ENCODE results near the gene CLASP1.

Gene CLASP1

DNA sequence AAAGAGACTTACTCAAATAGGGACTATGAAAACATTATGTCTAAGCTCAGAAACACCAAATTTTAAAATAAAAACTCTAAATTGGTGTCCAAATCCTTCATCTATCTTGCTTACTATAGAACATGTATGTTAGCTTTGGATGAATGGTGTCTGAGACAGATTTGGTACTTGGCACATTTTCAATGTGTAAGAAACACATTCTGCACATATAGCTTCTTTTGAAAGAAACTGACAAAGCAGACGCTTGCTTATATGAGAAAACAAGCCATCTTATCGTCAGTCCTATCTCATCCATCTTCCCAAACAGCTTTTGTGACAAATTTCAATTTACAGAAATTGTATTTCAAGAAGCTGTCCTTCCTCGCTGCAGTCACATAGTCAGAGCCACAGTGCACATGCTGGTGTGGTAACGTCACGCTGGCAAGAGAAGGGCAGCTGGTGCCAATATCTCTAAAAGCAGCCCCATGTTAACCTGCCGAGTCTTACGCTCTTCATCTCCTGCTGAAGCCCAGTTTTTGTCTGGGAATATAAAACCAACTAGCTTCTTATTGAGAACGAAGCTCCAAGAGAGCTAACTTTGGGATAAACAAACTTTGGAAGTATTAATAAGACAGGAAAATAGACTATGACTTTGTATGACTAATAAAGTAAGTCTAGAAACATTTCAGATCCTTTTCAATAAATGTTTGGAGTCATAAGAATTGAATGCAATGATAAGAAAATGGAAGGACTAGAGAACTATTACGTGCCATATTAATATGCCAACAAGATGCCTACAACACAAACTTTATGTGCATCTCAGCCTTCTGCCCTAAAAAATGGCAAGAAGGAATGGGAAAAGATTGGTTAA is 289.3 kb downstream of the CLASP1 start:
- no peak for DNase-seq (ENCODE audit: low read depth)
- H3K4me3 ChIP-seq (ENCODE audit: low read depth, low read length) = no peak overlapping the region
- TF ChIP-seq, protein P1, sequence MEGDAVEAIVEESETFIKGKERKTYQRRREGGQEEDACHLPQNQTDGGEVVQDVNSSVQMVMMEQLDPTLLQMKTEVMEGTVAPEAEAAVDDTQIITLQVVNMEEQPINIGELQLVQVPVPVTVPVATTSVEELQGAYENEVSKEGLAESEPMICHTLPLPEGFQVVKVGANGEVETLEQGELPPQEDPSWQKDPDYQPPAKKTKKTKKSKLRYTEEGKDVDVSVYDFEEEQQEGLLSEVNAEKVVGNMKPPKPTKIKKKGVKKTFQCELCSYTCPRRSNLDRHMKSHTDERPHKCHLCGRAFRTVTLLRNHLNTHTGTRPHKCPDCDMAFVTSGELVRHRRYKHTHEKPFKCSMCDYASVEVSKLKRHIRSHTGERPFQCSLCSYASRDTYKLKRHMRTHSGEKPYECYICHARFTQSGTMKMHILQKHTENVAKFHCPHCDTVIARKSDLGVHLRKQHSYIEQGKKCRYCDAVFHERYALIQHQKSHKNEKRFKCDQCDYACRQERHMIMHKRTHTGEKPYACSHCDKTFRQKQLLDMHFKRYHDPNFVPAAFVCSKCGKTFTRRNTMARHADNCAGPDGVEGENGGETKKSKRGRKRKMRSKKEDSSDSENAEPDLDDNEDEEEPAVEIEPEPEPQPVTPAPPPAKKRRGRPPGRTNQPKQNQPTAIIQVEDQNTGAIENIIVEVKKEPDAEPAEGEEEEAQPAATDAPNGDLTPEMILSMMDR (IDR thresholded peaks at IDR 0.05; ENCODE audit: control insufficient read depth, extremely low read depth, insufficient read depth) = no peak

DNA sequence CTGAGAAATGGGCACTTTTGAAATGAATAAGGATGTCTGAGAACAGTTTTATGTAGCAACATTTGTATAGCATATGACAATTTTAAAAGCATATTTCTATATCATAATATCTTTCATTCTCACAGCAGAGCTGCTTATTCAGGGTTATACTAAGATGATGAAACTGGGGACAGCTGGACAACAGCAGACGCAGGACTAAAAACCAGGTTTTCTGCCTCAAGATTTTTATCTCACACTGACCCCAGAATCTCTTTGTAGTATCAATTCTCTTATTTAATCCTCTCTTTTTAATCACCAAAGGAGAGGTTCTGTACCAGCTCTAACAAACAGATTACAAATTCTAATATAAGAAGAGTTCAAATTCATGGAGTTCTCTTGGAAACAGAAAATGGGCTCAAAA is 290.1 kb downstream of the CLASP1 start:
- TF ChIP-seq, protein P1 (IDR thresholded peaks at IDR 0.05; ENCODE audit: control insufficient read depth, extremely low read depth, insufficient read depth) = no peak
- no peak for DNase-seq (ENCODE audit: low read depth)
- H3K4me3 ChIP-seq (ENCODE audit: low read depth, low read length) = no peak overlapping the region

DNA sequence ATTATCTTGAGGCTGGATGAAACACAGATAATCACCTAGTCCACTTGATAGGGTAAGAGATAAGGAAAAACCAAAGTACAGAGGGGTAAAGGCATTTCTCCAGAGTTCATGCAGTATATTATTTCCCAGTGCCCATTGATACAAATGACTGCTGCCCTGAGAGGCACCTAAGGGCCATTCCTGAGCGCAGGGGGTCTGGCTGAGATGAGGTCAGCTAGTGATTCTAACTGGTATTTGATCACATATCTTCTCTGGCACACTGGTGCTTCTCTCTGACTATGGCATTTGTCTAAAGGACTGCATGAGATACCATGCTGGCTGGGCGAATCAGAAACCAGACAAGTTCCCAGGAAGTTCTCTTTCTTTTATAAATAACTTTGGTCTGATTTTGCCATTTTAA is 291.0 kb downstream of the CLASP1 start:
- no peak for DNase-seq (ENCODE audit: low read depth)
- no peak overlapping the region for H3K4me3 ChIP-seq (ENCODE audit: low read depth, low read length)
- TF ChIP-seq, protein P1 (IDR thresholded peaks at IDR 0.05; ENCODE audit: control insufficient read depth, extremely low read depth, insufficient read depth) = no peak

DNA sequence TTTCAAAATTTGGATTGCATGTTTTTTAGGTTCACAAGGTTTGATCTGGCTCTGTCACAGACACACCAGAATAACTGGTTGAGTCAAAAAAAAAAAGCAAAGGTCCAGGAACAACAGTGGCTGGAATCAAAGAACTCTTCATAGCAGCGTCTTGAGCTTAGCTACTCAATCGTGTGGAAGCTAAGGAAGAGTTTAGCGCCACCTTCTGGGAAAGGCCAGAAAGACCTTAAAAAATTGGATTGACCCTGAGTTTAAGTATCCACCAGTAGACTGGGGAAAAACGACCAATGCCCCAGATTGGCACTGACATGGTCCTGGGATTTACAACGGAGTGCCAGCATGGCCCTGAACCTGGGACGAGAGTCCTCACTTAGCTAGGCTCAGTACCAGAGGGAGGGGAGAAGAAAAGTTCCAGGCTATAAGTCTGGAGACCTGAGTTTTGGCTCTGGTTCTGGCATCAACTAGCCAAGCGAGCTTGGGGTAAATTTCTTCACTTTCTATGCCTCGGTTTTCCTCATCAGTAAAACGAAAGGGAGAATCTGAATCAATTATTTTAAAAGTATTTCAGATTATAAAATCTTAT is 293.1 kb downstream of the CLASP1 start:
- DNase-seq (ENCODE audit: low read depth) = peak; percentile 77
- TF ChIP-seq, protein P1 (IDR thresholded peaks at IDR 0.05; ENCODE audit: control insufficient read depth, extremely low read depth, insufficient read depth) = peak; percentile 57
- H3K4me3 ChIP-seq (ENCODE audit: low read depth, low read length) = peak overlapping the region; percentile 23; the same call in 1 of the 2 replicates

DNA sequence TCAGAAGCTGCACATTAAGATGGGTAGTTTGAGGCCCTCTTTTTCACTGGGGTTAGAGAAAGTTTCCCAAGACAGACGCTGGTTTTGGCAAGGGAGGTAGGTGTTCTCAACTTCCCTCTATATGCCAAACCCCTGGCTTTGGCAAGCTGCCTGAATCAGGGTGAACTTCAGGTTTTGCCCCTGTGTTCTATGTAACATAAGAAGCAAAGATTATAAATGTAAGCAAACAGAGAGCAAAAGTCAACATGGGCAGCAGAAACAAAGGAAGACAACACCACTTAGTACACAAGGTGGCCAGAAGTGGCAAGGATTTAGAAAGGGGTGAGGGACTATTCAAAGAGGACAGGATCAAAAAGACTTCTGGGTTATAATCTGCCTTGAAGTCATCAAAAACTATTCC is 293.8 kb downstream of the CLASP1 start:
- TF ChIP-seq, protein P1 (IDR thresholded peaks at IDR 0.05; ENCODE audit: control insufficient read depth, extremely low read depth, insufficient read depth) = no peak
- H3K4me3 ChIP-seq (ENCODE audit: low read depth, low read length) = peak overlapping the region; percentile 23; the same call in 1 of the 2 replicates
- DNase-seq (ENCODE audit: low read depth) = peak; percentile 93

DNA sequence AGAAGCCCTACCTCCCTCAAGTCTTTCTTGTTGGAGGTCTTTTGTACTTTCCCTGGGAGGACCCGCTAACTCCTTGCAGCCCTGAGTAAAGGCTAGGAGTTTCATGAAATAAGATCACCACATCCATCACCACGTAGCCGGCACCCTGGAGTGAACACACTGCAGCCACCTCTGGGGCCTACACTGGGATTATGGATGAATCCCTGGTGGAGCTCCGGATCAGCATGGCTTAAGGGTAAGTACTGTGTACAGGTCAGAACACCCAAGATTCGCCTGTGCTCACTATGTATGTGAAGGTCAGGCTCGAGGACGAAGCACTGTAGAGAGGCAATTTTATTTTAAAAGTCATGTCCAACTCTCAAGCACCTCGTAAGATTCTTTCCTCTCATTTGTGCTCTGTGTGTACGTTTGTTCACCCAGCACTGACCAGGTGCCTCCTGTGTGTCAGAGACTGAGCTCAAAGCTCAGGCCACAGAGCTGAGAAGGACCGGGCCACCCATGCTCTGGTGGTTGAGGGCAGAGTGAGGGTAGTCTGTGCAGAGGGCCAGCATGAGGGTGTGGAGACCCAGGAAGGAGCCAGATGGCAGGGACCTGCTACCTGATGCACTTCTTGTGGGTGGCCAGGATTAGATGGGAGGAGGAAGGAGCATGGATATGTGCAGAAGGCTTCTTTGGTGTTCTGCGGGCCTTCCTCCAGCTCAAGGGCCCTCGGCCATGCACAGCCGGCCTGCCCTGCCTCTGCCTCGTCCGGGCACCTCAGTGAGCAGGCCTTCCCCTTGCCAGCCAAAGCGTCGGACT is 297.5 kb downstream of the CLASP1 start:
- H3K4me3 ChIP-seq (ENCODE audit: low read depth, low read length) = no peak overlapping the region
- no peak for DNase-seq (ENCODE audit: low read depth)
- TF ChIP-seq, protein P1 (IDR thresholded peaks at IDR 0.05; ENCODE audit: control insufficient read depth, extremely low read depth, insufficient read depth) = no peak

All from LNCaP clone FGC (cell line).